Stimulated activated CD4-positive, alpha-beta T cell treated with anti-CD3 and anti-CD28 coated beads, Interleukin-4, amount 100 ng/mL, for 4 hours (primary cell): ENCODE results near the gene PPIP5K1.
A peak's percentile ranks its signal among the peaks of the same experiment; 100 is the strongest.
"Not testable (repeated sequence)": the region's sequence is repeated elsewhere in the genome, so short reads cannot be mapped to it uniquely, and the experiment has no call there.

ENCODE experiments used
- DNase-seq, 2 experiments: peaks; one replicate each; pipeline ENCODE4 v3.0.0-alpha.2; 2020

Gene PPIP5K1

GRCh38 chr15:43544266-43544665, 45.7 kb downstream of the PPIP5K1 start:
- no peak for DNase-seq

- DNase-seq = no peak
Measured at GRCh38 chr15:43541785-43542184, 48.2 kb downstream of the PPIP5K1 start.

GRCh38 chr15:43538091-43538490, 51.9 kb downstream of the PPIP5K1 start:
- DNase-seq = no peak

GRCh38 chr15:43534897-43535296, 55.1 kb downstream of the PPIP5K1 start:
- no peak for DNase-seq

DNA sequence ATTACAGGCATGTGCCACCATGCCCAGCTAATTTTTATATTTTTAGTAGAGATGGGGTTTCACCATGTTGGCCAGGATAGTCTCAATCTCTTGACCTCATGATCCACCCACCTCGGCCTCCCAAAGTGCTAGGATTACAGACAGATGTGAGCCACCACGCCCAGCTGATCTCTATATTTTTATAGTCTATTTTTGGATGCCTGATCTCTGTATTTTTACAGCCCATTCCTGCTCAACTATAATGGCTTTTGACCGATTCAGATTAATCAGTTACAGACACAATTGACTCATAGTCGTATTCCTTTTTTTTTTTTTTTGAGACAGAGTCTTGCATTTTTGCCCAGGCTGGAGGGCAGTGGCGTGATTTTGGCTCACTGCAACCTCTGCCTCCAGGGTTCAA, 57.2 kb downstream of the PPIP5K1 start:
- DNase-seq = not testable (repeated sequence)

- DNase-seq = no peak
Measured at GRCh38 chr15:43531018-43531670, 58.9 kb downstream of the PPIP5K1 start.

DNA sequence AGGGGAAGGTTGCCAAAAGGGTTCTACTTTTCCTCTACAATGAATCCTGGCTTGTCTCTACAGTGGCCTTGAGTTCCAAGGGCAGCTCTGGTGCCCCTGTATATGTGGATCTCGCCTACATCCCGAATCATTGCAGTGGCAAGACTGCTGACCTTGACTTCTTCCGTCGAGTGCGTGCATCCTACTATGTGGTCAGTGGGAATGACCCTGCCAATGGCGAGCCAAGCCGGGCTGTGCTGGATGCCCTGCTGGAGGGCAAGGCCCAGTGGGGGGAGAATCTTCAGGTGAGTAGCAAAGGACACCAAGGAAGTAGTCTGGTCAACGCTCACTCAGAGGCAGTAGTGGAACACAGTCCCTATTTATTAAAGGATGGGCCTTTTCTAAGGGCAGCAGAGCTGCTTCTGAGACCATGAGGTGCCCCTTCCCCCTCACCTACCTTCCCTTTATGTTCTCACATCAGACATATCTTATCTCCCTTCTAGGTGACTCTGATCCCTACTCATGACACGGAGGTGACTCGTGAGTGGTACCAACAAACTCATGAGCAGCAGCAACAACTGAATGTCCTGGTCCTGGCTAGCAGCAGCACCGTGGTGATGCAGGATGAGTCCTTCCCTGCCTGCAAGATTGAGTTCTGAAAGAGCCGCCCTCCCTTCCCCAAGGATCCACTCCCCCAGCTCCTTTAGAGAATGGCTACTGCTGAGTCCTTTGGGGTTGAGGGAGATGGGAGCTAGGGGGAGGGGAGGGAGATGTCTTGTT, 60.2 kb downstream of the PPIP5K1 start:
- DNase-seq = no peak

DNA sequence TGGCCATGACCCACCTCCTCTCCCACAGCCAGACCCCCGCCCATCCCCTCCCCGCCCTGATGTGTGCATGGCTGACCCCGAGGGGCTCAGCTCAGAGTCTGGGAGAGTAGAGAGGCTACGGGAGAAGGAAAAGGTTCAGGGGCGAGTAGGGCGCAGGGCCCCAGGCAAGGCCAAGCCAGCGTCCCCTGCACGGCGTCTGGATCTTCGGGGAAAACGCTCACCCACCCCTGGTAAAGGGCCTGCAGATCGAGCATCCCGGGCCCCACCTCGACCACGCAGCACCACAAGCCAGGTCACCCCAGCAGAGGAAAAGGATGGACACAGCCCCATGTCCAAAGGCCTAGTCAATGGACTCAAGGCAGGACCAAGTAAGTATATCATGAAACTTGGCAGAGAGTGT, 60.9 kb downstream of the PPIP5K1 start:
- no peak for DNase-seq

DNA sequence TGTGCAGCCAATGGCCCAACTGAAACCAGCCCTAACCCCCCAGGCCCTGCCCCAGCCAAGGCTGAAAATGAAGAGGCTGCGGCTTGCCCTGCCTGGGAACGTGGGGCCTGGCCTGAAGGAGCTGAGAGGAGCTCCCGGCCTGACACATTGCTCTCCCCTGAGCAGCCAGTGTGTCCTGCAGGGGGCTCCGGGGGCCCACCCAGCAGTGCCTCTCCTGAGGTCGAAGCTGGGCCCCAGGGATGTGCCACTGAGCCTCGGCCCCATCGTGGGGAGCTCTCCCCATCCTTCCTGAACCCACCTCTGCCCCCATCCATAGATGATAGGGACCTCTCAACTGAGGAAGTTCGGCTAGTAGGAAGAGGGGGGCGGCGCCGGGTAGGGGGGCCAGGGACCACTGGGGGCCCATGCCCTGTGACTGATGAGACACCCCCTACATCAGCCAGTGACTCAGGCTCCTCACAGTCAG, 61.4 kb downstream of the PPIP5K1 start:
- DNase-seq = no peak

DNA sequence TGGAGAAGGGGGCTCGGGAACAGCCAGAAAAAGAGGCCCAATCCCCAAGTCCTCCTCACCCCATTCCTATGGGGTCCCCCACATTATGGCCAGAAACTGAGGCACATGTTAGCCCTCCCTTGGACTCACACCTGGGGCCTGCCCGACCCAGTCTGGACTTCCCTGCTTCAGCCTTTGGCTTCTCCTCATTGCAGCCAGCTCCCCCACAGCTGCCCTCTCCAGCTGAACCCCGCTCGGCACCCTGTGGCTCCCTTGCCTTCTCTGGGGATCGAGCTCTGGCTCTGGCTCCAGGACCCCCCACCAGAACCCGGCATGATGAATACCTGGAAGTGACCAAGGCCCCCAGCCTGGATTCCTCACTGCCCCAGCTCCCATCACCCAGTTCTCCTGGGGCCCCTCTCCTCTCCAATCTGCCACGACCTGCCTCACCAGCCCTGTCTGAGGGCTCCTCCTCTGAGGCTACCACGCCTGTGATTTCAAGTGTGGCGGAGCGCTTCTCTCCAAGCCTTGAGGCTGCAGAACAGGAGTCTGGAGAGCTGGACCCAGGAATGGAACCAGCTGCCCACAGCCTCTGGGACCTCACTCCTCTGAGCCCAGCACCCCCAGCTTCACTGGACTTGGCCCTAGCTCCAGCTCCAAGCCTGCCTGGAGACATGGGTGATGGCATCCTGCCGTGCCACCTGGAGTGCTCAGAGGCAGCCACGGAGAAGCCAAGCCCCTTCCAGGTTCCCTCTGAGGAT, 62.0 kb downstream of the PPIP5K1 start:
- DNase-seq = no peak

GRCh38 chr15:43527016-43527801, 62.8 kb downstream of the PPIP5K1 start:
- DNase-seq = no peak

- DNase-seq = no peak
Measured at GRCh38 chr15:43526261-43526930, 63.6 kb downstream of the PPIP5K1 start.

DNA sequence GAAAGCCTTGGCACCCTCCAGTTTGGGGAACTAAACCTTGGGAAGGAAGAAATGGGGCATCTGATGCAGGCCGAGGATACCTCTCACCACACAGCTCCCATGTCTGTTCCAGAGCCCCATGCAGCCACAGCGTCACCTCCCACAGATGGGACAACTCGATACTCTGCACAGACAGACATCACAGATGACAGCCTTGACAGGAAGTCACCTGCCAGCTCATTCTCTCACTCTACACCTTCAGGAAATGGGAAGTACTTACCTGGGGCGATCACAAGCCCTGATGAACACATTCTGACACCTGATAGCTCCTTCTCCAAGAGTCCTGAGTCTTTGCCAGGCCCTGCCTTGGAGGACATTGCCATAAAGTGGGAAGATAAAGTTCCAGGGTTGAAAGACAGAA, 64.9 kb downstream of the PPIP5K1 start:
- no peak for DNase-seq

DNA sequence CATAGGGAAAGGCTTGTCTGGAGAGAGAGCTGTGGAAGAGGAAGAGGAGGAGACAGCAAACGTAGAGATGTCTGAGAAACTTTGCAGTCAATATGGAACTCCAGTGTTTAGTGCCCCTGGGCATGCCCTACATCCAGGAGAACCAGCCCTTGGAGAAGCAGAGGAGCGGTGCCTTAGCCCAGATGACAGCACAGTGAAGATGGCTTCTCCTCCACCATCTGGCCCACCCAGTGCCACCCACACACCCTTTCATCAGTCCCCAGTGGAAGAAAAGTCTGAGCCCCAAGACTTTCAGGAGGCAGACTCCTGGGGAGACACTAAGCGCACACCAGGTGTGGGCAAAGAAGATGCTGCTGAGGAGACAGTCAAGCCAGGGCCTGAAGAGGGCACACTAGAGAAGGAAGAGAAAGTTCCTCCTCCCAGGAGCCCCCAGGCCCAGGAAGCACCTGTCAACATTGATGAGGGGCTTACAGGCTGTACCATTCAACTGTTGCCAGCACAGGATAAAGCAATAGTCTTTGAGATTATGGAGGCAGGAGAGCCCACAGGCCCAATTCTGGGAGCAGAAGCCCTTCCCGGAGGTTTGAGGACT, 65.7 kb downstream of the PPIP5K1 start:
- no peak for DNase-seq

GRCh38 chr15:43523646-43524045, 66.4 kb downstream of the PPIP5K1 start:
- no peak for DNase-seq

DNA sequence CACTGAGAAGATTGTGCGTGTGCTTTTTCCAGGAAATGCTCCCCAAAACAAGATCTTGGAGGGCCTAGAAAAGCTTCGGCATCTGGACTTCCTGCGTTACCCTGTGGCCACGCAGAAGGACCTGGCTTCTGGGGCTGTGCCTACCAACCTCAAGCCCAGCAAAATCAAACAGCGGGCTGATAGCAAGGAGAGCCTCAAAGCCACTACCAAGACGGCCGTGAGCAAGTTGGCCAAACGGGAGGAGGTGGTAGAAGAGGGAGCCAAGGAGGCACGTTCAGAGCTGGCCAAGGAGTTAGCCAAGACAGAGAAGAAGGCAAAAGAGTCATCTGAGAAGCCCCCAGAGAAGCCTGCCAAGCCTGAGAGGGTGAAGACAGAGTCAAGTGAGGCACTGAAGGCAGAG, 67.8 kb downstream of the PPIP5K1 start:
- DNase-seq = no peak

DNA sequence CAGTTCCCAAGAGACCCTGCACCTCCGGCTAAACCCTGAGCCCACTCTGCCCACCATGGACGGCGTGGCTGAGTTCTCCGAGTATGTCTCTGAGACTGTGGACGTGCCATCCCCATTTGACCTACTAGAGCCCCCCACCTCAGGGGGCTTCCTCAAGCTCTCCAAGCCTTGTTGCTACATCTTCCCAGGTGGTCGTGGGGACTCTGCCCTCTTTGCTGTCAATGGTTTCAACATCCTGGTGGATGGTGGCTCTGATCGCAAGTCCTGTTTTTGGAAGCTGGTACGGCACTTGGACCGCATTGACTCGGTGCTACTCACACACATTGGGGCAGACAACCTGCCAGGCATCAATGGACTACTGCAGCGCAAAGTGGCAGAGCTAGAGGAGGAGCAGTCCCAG, 68.6 kb downstream of the PPIP5K1 start:
- no peak for DNase-seq

- no peak for DNase-seq
Measured at GRCh38 chr15:43520138-43520537, 69.9 kb downstream of the PPIP5K1 start.

- no peak for DNase-seq
Measured at GRCh38 chr15:43519196-43519595, 70.8 kb downstream of the PPIP5K1 start.

DNA sequence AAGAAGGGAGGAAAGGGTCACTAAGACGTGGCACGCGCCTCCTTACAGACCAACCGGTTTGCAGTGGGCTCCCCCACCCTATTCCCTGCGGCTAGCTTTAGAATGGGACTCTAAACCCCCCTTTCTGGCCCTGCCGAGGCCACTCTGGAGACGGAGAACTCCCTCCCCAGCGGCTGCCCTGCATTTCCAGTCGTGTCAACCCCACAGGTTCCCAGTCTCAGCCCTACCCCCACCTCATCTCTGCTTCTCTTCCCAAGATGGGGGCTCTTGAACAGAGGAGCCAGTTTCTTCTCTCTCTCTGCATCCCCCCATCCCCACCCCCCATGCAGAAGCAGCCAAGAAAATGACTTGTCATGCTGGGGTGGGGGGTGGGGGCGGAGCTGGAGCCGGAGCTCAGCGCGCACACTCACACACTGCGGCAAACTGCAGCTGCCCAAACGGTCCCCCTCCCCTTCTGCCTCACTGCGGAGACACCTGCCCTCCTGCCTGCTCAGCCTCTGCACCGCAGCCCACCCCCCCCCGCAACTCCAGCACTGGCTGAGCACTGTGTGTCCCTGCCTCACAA, 71.7 kb downstream of the PPIP5K1 start:
- DNase-seq = peak; percentile 12 to 19

DNA sequence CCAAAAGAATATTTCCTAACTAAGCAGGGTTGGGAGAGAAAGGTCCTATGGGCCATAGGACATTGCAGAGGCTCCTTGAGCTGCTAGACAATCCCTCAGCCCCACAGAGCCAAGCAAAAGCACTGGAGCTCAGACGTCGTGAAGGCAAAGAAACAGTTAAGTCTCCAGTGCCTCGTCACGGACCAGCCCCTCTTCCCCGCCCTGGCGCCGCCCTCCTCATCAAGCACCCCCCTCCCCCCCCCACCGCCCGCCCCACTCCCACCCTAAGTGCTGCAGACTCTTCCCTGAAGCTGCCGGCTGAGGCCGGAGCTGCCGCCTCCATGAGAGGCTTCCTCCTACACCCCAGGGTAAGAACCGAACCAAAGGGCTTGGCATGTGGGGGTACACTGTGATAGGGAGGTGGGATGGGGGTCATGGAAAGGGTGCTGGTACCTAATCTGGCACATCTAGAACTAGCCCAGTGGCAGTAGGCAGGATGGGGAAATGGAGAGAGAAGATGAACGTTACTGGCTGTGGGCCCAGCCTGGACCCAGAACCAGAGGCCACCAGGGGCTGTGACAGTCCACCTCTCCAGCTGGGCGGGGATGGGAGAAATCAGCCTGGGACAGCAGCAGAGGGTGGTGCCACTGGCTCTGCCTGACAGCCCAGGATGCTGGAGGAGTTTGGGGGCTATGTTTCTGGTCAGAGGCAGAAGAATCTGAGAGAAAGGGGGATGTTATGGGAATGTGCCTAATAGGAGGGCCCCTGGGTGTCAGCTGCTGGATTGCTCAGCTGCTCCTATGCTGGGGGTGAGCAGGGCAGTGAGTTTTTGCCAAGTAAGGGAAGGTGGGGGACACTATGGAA, 72.4 kb downstream of the PPIP5K1 start, which contains the start of gene MAP1A:
Gene MAP1A (plus strand): TSS at position 255 of the 843 bp plus-strand sequence. CDS start 3,866 bp downstream, outside the sequence.
- DNase-seq = no peak
